HG03460 (cell line): Measurements from ENCODE around the gene ICA1.

Experiments used
- ATAC-seq: cut with Tn5 transposase; IDR thresholded peaks from one replicate; pipeline ENCODE4 v1.9.1; 2021; ENCODE audit not compliant: unreplicated experiment

ICA1 gene

GRCh38 chr7:8228766-8229674 is 32.9 kb downstream of the ICA1 start:
- no peak for ATAC-seq

GRCh38 chr7:8228068-8228467 is 33.9 kb downstream of the ICA1 start:
- ATAC-seq: no peak

GRCh38 chr7:8227261-8227660 is 34.7 kb downstream of the ICA1 start:
- no peak for ATAC-seq

GRCh38 chr7:8226501-8226900 is 35.5 kb downstream of the ICA1 start:
- ATAC-seq: no peak

GRCh38 chr7:8221567-8221966 is 40.4 kb downstream of the ICA1 start:
- no peak for ATAC-seq

GRCh38 chr7:8221101-8221495 is 40.9 kb downstream of the ICA1 start:
- ATAC-seq: no peak

- no peak for ATAC-seq
Observed at GRCh38 chr7:8220376-8221100, 41.4 kb downstream of the ICA1 start.

GRCh38 chr7:8217200-8218068 is 44.5 kb downstream of the ICA1 start:
- ATAC-seq: no peak

GRCh38 chr7:8216334-8216690 is 45.7 kb downstream of the ICA1 start:
- no peak for ATAC-seq

- ATAC-seq: no peak
Observed at GRCh38 chr7:8215648-8216333, 46.2 kb downstream of the ICA1 start.

GRCh38 chr7:8214244-8214824 is 47.6 kb downstream of the ICA1 start:
- ATAC-seq: no peak

- ATAC-seq: no peak
Observed at GRCh38 chr7:8213381-8213780, 48.6 kb downstream of the ICA1 start.

- no peak for ATAC-seq
Observed at GRCh38 chr7:8212638-8213037, 49.3 kb downstream of the ICA1 start.

GRCh38 chr7:8211725-8212096 is 50.3 kb downstream of the ICA1 start:
- no peak for ATAC-seq

GRCh38 chr7:8210845-8211724 is 50.9 kb downstream of the ICA1 start:
- no peak for ATAC-seq

GRCh38 chr7:8209353-8209752 is 52.6 kb downstream of the ICA1 start:
- no peak for ATAC-seq

- ATAC-seq: no peak
Observed at GRCh38 chr7:8208816-8209215, 53.2 kb downstream of the ICA1 start.

GRCh38 chr7:8206956-8207355 is 55.0 kb downstream of the ICA1 start:
- no peak for ATAC-seq

GRCh38 chr7:8205537-8205936 is 56.4 kb downstream of the ICA1 start:
- ATAC-seq: no peak

- ATAC-seq: no peak
Observed at GRCh38 chr7:8205031-8205387, 57.0 kb downstream of the ICA1 start.
